Eye (tissue), 1 donor: Measurements from ENCODE around the gene FNDC3B.

Source experiments
- DNase-seq: peaks from one replicate; pipeline ENCODE4 v3.0.0-alpha.2; 2015

Gene FNDC3B

GRCh38 chr3:172097585-172097984 lies 58.2 kb downstream of the FNDC3B start:
- no peak for DNase-seq

- DNase-seq, result no peak
Measured at GRCh38 chr3:172098698-172099494, 59.5 kb downstream of the FNDC3B start.

- DNase-seq, result no peak
Measured at GRCh38 chr3:172099495-172099808, 60.1 kb downstream of the FNDC3B start.

- DNase-seq, result no peak
Measured at GRCh38 chr3:172100482-172100881, 61.1 kb downstream of the FNDC3B start.

- DNase-seq, result no peak
Measured at GRCh38 chr3:172101107-172101506, 61.7 kb downstream of the FNDC3B start.

- no peak for DNase-seq
Measured at GRCh38 chr3:172102123-172102882, 62.9 kb downstream of the FNDC3B start.

GRCh38 chr3:172102883-172103310 lies 63.5 kb downstream of the FNDC3B start:
- DNase-seq, result no peak

GRCh38 chr3:172103724-172104123 lies 64.3 kb downstream of the FNDC3B start:
- peak; percentile 42 for DNase-seq

- DNase-seq, result no peak
Measured at GRCh38 chr3:172104471-172105072, 65.2 kb downstream of the FNDC3B start.

- no peak for DNase-seq
Measured at GRCh38 chr3:172106037-172106954, 66.9 kb downstream of the FNDC3B start.

- no peak for DNase-seq
Measured at GRCh38 chr3:172106989-172107388, 67.6 kb downstream of the FNDC3B start.

- no peak for DNase-seq
Measured at GRCh38 chr3:172107403-172107802, 68.0 kb downstream of the FNDC3B start.

GRCh38 chr3:172110127-172110779 lies 70.9 kb downstream of the FNDC3B start:
- DNase-seq, result no peak

GRCh38 chr3:172111163-172111562 lies 71.8 kb downstream of the FNDC3B start:
- DNase-seq, result no peak

- DNase-seq, result no peak
Measured at GRCh38 chr3:172112078-172112733, 72.8 kb downstream of the FNDC3B start.

- DNase-seq, result no peak
Measured at GRCh38 chr3:172112734-172113120, 73.3 kb downstream of the FNDC3B start.

GRCh38 chr3:172113710-172114109 lies 74.3 kb downstream of the FNDC3B start:
- DNase-seq, result no peak

- no peak for DNase-seq
Measured at GRCh38 chr3:172115059-172115458, 75.7 kb downstream of the FNDC3B start.

GRCh38 chr3:172115787-172116186 lies 76.4 kb downstream of the FNDC3B start:
- DNase-seq, result no peak

- DNase-seq, result no peak
Measured at GRCh38 chr3:172118019-172118418, 78.6 kb downstream of the FNDC3B start.

GRCh38 chr3:172119266-172119969 lies 80.0 kb downstream of the FNDC3B start:
- no peak for DNase-seq
